Vagina (tissue), 2 donors: ENCODE results near the gene BBS4.

Experiments
- POLR2A ChIP-seq, 2 donors: fragments of 450-650 bp; IDR thresholded peaks; one replicate each; pipeline ENCODE4 v1.6.1; 2017; ENCODE audit warnings: antibody characterized with exemption in 2 of 2, mild to moderate bottlenecking in 2 of 2, moderate library complexity in 2 of 2
- TF ChIP-seq, protein P1 (sequence below), 3 experiments: fragments of 450-650 bp in 2 of 3; fragments of 200-600 bp in 1 of 3; sonication (generic) in 1 of 3; IDR thresholded peaks; one replicate each; pipeline ENCODE4 v1.5.1; 2017 to 2019; ENCODE audit warnings: antibody characterized with exemption in 3 of 3, mild to moderate bottlenecking in 2 of 3, moderate library complexity in 2 of 3

DNA sequence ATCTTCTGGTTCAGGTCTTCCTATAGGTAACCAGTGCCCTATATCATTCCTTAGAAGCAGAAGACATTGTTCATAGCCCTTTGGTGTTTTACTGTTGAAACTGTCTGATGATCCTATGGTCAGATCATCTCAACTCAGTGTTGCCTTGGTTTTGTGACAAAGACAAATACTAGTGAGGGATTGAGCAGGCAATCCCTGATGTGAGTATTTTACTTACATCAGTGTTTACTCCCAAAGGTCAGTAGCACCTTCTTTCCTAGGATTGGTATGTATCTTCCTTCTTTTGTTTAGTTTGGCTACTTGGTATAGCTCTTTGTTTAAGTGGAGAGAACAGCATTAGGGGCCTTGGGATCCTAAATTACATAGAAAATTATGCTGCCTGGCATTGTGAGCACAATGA lies 41.1 kb downstream of the BBS4 start:
- TF ChIP-seq, protein P1, sequence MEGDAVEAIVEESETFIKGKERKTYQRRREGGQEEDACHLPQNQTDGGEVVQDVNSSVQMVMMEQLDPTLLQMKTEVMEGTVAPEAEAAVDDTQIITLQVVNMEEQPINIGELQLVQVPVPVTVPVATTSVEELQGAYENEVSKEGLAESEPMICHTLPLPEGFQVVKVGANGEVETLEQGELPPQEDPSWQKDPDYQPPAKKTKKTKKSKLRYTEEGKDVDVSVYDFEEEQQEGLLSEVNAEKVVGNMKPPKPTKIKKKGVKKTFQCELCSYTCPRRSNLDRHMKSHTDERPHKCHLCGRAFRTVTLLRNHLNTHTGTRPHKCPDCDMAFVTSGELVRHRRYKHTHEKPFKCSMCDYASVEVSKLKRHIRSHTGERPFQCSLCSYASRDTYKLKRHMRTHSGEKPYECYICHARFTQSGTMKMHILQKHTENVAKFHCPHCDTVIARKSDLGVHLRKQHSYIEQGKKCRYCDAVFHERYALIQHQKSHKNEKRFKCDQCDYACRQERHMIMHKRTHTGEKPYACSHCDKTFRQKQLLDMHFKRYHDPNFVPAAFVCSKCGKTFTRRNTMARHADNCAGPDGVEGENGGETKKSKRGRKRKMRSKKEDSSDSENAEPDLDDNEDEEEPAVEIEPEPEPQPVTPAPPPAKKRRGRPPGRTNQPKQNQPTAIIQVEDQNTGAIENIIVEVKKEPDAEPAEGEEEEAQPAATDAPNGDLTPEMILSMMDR (IDR thresholded peaks at IDR 0.05), result no peak
- no peak for TF ChIP-seq POLR2A (IDR thresholded peaks at IDR 0.05)
